OCI-LY7 (cell line): ENCODE measurements around the gene RNF26. TPM values are rescaled to one million over a fixed set of nuclear protein-coding genes. Genes with fewer than 3 reads are reported as not detected.
"Not testable (repeated sequence)": the region's sequence is repeated elsewhere in the genome, so short reads cannot be mapped to it uniquely, and the experiment has no call there.

Experiments used
- BruUV-seq: library from RNA; stranded (reverse); fragments of 400-500 nt; replicated peaks from 2 replicates; lab custom pipeline; 2021; lab: Mats Ljungman, UMichigan
- CTCF ChIA-PET: fragments of 300-600 bp; sonication (Branson Sonifier 250); formaldehyde crosslinking; loops from one replicate; lab custom pipeline; 2022; ENCODE audit warnings: antibody characterized with exemption; ENCODE audit not compliant: unreplicated experiment; lab: Charles Lee
- POLR2A ChIA-PET: fragments of 300-600 bp; sonication (Branson Sonifier 250); formaldehyde crosslinking; loops from one replicate; lab custom pipeline; 2022; ENCODE audit warnings: antibody characterized with exemption; lab: Charles Lee
- DNase-seq: peaks from one replicate; pipeline ENCODE4 v3.0.0-alpha.2; 2015; ENCODE audit warnings: low spot score
- H2AFZ ChIP-seq: fragments of 200-600 bp; sonication (generic), shearing (Covaris generic); 2 replicates; pipeline ENCODE4 v1.6.1; 2014; ENCODE audit warnings: mild to moderate bottlenecking, antibody characterized with exemption, low read length, moderate library complexity
- H3K27ac ChIP-seq: fragments of 200-600 bp; sonication (generic); 2 replicates; pipeline ENCODE4 v1.5.1; 2014; ENCODE audit warnings: mixed run types, low read depth, mild to moderate bottlenecking, moderate library complexity, low read length, inconsistent platforms; ENCODE audit not compliant: poor library complexity, severe bottlenecking
- H3K36me3 ChIP-seq: fragments of 200-600 bp; sonication (generic); 2 replicates; pipeline ENCODE4 v1.6.1; 2014; ENCODE audit warnings: mild to moderate bottlenecking, antibody characterized with exemption, low read length, moderate library complexity, mixed read lengths; ENCODE audit not compliant: insufficient read depth
- H3K4me1 ChIP-seq: fragments of 200-600 bp; sonication (generic); 2 replicates; pipeline ENCODE4 v1.5.1; 2014; ENCODE audit warnings: mild to moderate bottlenecking, low read length; ENCODE audit not compliant: insufficient read depth, poor library complexity, severe bottlenecking
- H3K4me2 ChIP-seq: fragments of 200-600 bp; sonication (generic); 2 replicates; pipeline ENCODE4 v1.6.1; 2014; ENCODE audit warnings: mild to moderate bottlenecking, low read length
- H3K4me3 ChIP-seq: fragments of 200-600 bp; sonication (generic); 2 replicates; pipeline ENCODE4 v1.5.1; 2014; ENCODE audit warnings: mild to moderate bottlenecking, low read depth, low read length; ENCODE audit not compliant: poor library complexity, severe bottlenecking
- H3K79me2 ChIP-seq: fragments of 200-600 bp; sonication (generic); 2 replicates; pipeline ENCODE4 v1.6.1; 2016; ENCODE audit warnings: low read depth, mild to moderate bottlenecking, low read length, moderate library complexity, mixed read lengths; ENCODE audit not compliant: insufficient read depth
- H3K9me2 ChIP-seq: fragments of 200-600 bp; sonication (generic); 2 replicates; pipeline ENCODE4 v1.6.1; 2016; ENCODE audit warnings: mild to moderate bottlenecking, low read length, mixed read lengths; ENCODE audit not compliant: insufficient read depth
- H3K9me3 ChIP-seq: fragments of 200-600 bp; sonication (generic); 2 replicates; pipeline ENCODE4 v1.6.1; 2014; ENCODE audit warnings: mild to moderate bottlenecking, mixed run types, low read length, mixed read lengths
- H4K20me1 ChIP-seq: fragments of 200-600 bp; sonication (generic); 2 replicates; pipeline ENCODE4 v1.6.1; 2014; ENCODE audit warnings: mild to moderate bottlenecking, antibody characterized with exemption, low read length, moderate library complexity, mixed read lengths; ENCODE audit not compliant: insufficient read depth
- CTCF ChIP-seq: fragments of 200-600 bp; sonication (generic); conservative IDR thresholded peaks from 2 replicates; pipeline ENCODE4 v1.5.1; 2014; ENCODE audit warnings: mild to moderate bottlenecking, antibody characterized with exemption, low read length, moderate library complexity, mixed read lengths
- EZH2phosphoT487 ChIP-seq: fragments of 200-600 bp; sonication (generic); IDR thresholded peaks from 2 replicates; pipeline ENCODE4 v1.6.1; 2018; ENCODE audit warnings: low read depth, borderline replicate concordance, mild to moderate bottlenecking, mixed run types, antibody characterized with exemption, low read length, moderate library complexity, mixed read lengths
- intact Hi-C: fragments of 100-400 bp; cut with micrococcal nuclease; formaldehyde crosslinking; loops from one replicate; pipeline ENCODE4 v1.10.0; 2022; ENCODE audit not compliant: unreplicated experiment
- microRNA-seq: library from miRNA; unstranded; fragments of <30 nt; microRNA quantifications from one replicate; pipeline ENCODE4 v1.2.0, GENCODE V29; 2022; ENCODE audit warnings: borderline replicate concordance
- small RNA-seq: library from RNA; depleted of rRNA; stranded (forward); fragments of <200 nt; gene quantifications from one replicate; pipeline ENCODE3, GENCODE V24; 2014
- total RNA-seq, 2 experiments: library from RNA; depleted of rRNA in 1 of 2; stranded (reverse); fragments of >200 nt in 1 of 2; shearing (Covaris generic) in 1 of 2; gene quantifications; 2 replicates each; pipeline ENCODE4 v1.2.3, GENCODE V29; 2014 to 2022

Gene RNF26
- total RNA-seq, 2 experiments from 2014 or later, result 13.9 to 52.5 TPM

- POLR2A ChIA-PET, result interaction anchor here (0.7 to 2.1 kb wide), 3 partner anchors 15 to 60 kb away, joined by 3 to 6 read pairs (median 4); no protein-coding TSS in a partner anchor
- Histone ChIP-seq H3K4me1 (peaks cover 26% of the 10 kb centered on the region), H3K79me2 (no peaks in the 10 kb centered on the region), H3K27ac (no peak overlapping the region), H2AFZ (peak overlapping the region; percentile 55), H3K36me3 (no peaks in the 10 kb centered on the region), H3K9me2 (no peaks in the 10 kb centered on the region), H3K4me3 (peak overlapping the region; percentile 69), H3K4me2 (peak overlapping the region; percentile 80), H3K9me3 (no peaks in the 10 kb centered on the region), H4K20me1 (no peaks in the 10 kb centered on the region)
- no peak for TF ChIP-seq CTCF
- no peak for TF ChIP-seq EZH2phosphoT487
- no peak for DNase-seq
- BruUV-seq, result TSS peak; percentile 64
- CTCF ChIA-PET, result interaction anchor here (1.0 kb wide), 1 partner anchor 20 kb away, joined by 4 read pairs; no protein-coding TSS in a partner anchor
- intact Hi-C loops, result no loop called here
Observed at GRCh38 chr11:119382101-119382500, 47.8 kb downstream of the RNF26 start.

- POLR2A ChIA-PET, result interaction anchor here (0.7 to 2.1 kb wide), 3 partner anchors 15 to 61 kb away, joined by 3 to 6 read pairs (median 4); no protein-coding TSS in a partner anchor
- H3K9me2 ChIP-seq, H4K20me1 ChIP-seq, CTCF ChIA-PET, H3K9me3 ChIP-seq, H3K27ac ChIP-seq, BruUV-seq, H3K4me3 ChIP-seq, H2AFZ ChIP-seq, DNase-seq, intact Hi-C loops, H3K79me2 ChIP-seq, H3K36me3 ChIP-seq: not testable (repeated sequence)
- Histone ChIP-seq H3K4me2 (peak overlapping the region; percentile 80; the same call in 1 of the 2 replicates), H3K4me1 (peaks cover 22% of the 10 kb centered on the region)
Observed at GRCh38 chr11:119382513-119382912, 48.2 kb downstream of the RNF26 start.

- no peaks in the 10 kb centered on the region for H4K20me1 ChIP-seq
- H3K4me2 ChIP-seq, result no peak overlapping the region
- CTCF ChIA-PET, result interaction anchor here (1.0 to 1.1 kb wide), 2 partner anchors 10 to 28 kb away, joined by 3 read pairs; no protein-coding TSS in a partner anchor
- H3K27ac ChIP-seq, result no peak overlapping the region
- POLR2A ChIA-PET, result no interaction called here
- H3K79me2 ChIP-seq, result no peaks in the 10 kb centered on the region
- no peak overlapping the region for H3K4me3 ChIP-seq
- H3K9me2 ChIP-seq, result no peaks in the 10 kb centered on the region
- TF ChIP-seq EZH2phosphoT487 (no peak), CTCF (no peak)
- intact Hi-C loops, result no loop called here
- no peaks in the 10 kb centered on the region for H3K9me3 ChIP-seq
- no peaks in the 10 kb centered on the region for H3K36me3 ChIP-seq
- H3K4me1 ChIP-seq, result peaks cover 11% of the 10 kb centered on the region
- DNase-seq, result no peak
- H2AFZ ChIP-seq, result no peak overlapping the region
- no TSS peak for BruUV-seq
Observed at GRCh38 chr11:119384332-119384731, 50.0 kb downstream of the RNF26 start.

Small RNA genes within 50 kb of the gene (microRNA-seq; reads per million reads assigned to microRNA genes)
- not detected for gene MIR6756

Small RNA genes within 50 kb of the gene (small RNA-seq; reads per million reads assigned to genes)
- not detected for gene RF01225
- gene RNU6-262P, result not detected

Other genes with a start within 250 kb of the RNF26 start
- gene HMBS, start 249.6 kb upstream of the RNF26 start, total RNA-seq (2014; rRNA removed; shearing (Covaris generic)), result 12.1 and 12.2 TPM in 2 replicates
- 49.6 and 50.0 TPM in 2 replicates for gene HMBS, start 249.6 kb upstream of the RNF26 start, total RNA-seq (2022)
- gene DPAGT1, start 232.7 kb upstream of the RNF26 start, total RNA-seq (2014; rRNA removed; shearing (Covaris generic)), result 31.7 and 35.8 TPM in 2 replicates
- 72.4 and 83.4 TPM in 2 replicates for gene DPAGT1, start 232.7 kb upstream of the RNF26 start, total RNA-seq (2022)
- gene C2CD2L, start 227.2 kb upstream of the RNF26 start, total RNA-seq (2014; rRNA removed; shearing (Covaris generic)), result 6.5 and 10.6 TPM in 2 replicates
- 19.0 and 19.9 TPM in 2 replicates for gene C2CD2L, start 227.2 kb upstream of the RNF26 start, total RNA-seq (2022)
- 18.2 and 27.7 TPM in 2 replicates for gene HINFP, start 212.9 kb upstream of the RNF26 start, total RNA-seq (2014; rRNA removed; shearing (Covaris generic))
- gene HINFP, start 212.9 kb upstream of the RNF26 start, total RNA-seq (2022), result 29.6 and 30.8 TPM in 2 replicates
- gene ABCG4, start 185.5 kb upstream of the RNF26 start, total RNA-seq (2014; rRNA removed; shearing (Covaris generic)), result not detected in 2 replicates
- not detected in 2 replicates for gene ABCG4, start 185.5 kb upstream of the RNF26 start, total RNA-seq (2022)
- gene NLRX1, start 165.8 kb upstream of the RNF26 start, total RNA-seq (2014; rRNA removed; shearing (Covaris generic)), result 2.1 and 2.8 TPM in 2 replicates
- 8.8 and 10.6 TPM in 2 replicates for gene NLRX1, start 165.8 kb upstream of the RNF26 start, total RNA-seq (2022)
- gene NHERF4, start 149.1 kb upstream of the RNF26 start, total RNA-seq (2014; rRNA removed; shearing (Covaris generic)), result not detected in 2 replicates
- gene NHERF4, start 149.1 kb upstream of the RNF26 start, total RNA-seq (2022), result not detected in 2 replicates
- 19.1 and 19.2 TPM in 2 replicates for gene CBL, start 128.2 kb upstream of the RNF26 start, total RNA-seq (2014; rRNA removed; shearing (Covaris generic))
- gene CBL, start 128.2 kb upstream of the RNF26 start, total RNA-seq (2022), result 58.9 and 59.1 TPM in 2 replicates
- 0.69 and 2.6 TPM in 2 replicates for gene MCAM, start 17.4 kb upstream of the RNF26 start, total RNA-seq (2014; rRNA removed; shearing (Covaris generic))
- gene MCAM, start 17.4 kb upstream of the RNF26 start, total RNA-seq (2022), result 1.3 and 3.2 TPM in 2 replicates
- not detected in 2 replicates for gene C1QTNF5, start 6.4 kb downstream of the RNF26 start, total RNA-seq (2014; rRNA removed; shearing (Covaris generic))
- not detected in 2 replicates for gene C1QTNF5, start 6.4 kb downstream of the RNF26 start, total RNA-seq (2022)
- not detected in 2 replicates for gene MFRP, start 12.2 kb downstream of the RNF26 start, total RNA-seq (2014; rRNA removed; shearing (Covaris generic))
- not detected in 2 replicates for gene MFRP, start 12.2 kb downstream of the RNF26 start, total RNA-seq (2022)
- gene USP2, start 47.2 kb downstream of the RNF26 start, total RNA-seq (2014; rRNA removed; shearing (Covaris generic)), result 4.3 and 10.6 TPM in 2 replicates
- 20.6 and 24.5 TPM in 2 replicates for gene USP2, start 47.2 kb downstream of the RNF26 start, total RNA-seq (2022)
- not detected in 2 replicates for gene THY1, start 88.6 kb downstream of the RNF26 start, total RNA-seq (2014; rRNA removed; shearing (Covaris generic))
- not detected in 2 replicates for gene THY1, start 88.6 kb downstream of the RNF26 start, total RNA-seq (2022)